MCF 10A (cell line): ENCODE results near the gene FGD4. TPM values are rescaled to one million over a fixed set of nuclear protein-coding genes. Genes with fewer than 3 reads are reported as not detected.

Source experiments
- BruUV-seq: library from RNA; stranded (reverse); fragments of 400-500 nt; replicated peaks from 2 replicates; lab custom pipeline; 2021; lab: Mats Ljungman, UMichigan
- CTCF ChIA-PET: fragments of 300-600 bp; sonication (Branson Sonifier 250); formaldehyde crosslinking; extraction: SDS; loops from one replicate; lab custom pipeline; 2021; ENCODE audit warnings: antibody characterized with exemption, inconsistent platforms; lab: Yijun Ruan, JAX
- POLR2A ChIA-PET: fragments of 300-600, 350-650 bp; sonication (Branson Sonifier 250); formaldehyde crosslinking; extraction: SDS; loops from one replicate; lab custom pipeline; 2020; ENCODE audit warnings: antibody characterized with exemption, inconsistent platforms; lab: Yijun Ruan, JAX
- DNase-seq: peaks from one replicate; pipeline ENCODE4 v3.0.0-alpha.2; 2018; ENCODE audit not compliant: unreplicated experiment
- H3K27ac Mint-ChIP-seq: one replicate; pipeline ENCODE4 v1.8.0; 2022; ENCODE audit warnings: mild to moderate bottlenecking, low read depth, mixed read lengths; ENCODE audit not compliant: unreplicated experiment
- H3K27me3 Mint-ChIP-seq: one replicate; pipeline ENCODE4 v1.8.0; 2022; ENCODE audit warnings: mixed read lengths; ENCODE audit not compliant: insufficient read depth, unreplicated experiment
- H3K36me3 Mint-ChIP-seq: one replicate; pipeline ENCODE4 v1.8.0; 2022; ENCODE audit warnings: mild to moderate bottlenecking, moderate library complexity, mixed read lengths; ENCODE audit not compliant: insufficient read depth, unreplicated experiment
- H3K4me1 Mint-ChIP-seq: one replicate; pipeline ENCODE4 v1.8.0; 2022; ENCODE audit warnings: mixed read lengths; ENCODE audit not compliant: insufficient read depth, unreplicated experiment
- H3K4me3 Mint-ChIP-seq: one replicate; pipeline ENCODE4 v1.8.0; 2022; ENCODE audit warnings: mild to moderate bottlenecking, moderate library complexity, mixed read lengths; ENCODE audit not compliant: unreplicated experiment
- H3K9me3 Mint-ChIP-seq: one replicate; pipeline ENCODE4 v1.8.0; 2022; ENCODE audit warnings: mixed read lengths; ENCODE audit not compliant: unreplicated experiment
- intact Hi-C: fragments of 100-400 bp; cut with micrococcal nuclease; formaldehyde crosslinking; loops from 2 replicates; pipeline ENCODE4 v1.14.1; 2022
- total RNA-seq: library from RNA; stranded (reverse); gene quantifications from 2 replicates; pipeline ENCODE4 v1.2.3, GENCODE V29; 2022
- TF ChIP-seq, protein P1 (sequence below): fragments of 200-600 bp; IDR thresholded peaks from one replicate; pipeline ENCODE4 v1.8.0; 2022; ENCODE audit warnings: antibody characterized with exemption, mild to moderate bottlenecking; ENCODE audit not compliant: unreplicated experiment

FGD4 gene
- total RNA-seq, 1 experiment from 2014 or later, result 34.7 TPM

DNA sequence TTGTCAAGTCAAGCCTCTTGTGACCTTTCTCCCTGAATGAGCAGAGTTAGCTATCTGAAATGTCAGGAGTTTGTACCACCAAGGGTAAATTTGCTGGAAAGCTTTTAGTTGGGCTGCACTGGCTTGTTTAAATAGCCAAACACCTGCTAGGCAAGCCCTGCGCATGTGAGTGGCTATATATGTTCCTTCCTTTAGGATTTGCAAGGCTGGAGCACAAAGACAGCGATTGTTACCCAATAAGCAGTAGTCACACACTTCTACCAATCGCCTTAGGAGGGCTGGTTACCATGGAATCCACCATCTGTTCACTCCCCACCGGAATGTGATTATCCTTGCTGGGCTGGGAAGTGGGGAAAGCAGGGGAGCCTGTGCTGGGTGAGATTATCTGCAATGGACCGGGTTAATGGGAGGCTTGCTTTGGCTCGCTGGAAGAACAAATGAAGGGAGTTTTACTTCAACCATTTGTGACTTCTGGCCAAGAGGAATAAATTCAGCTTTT is 102.5 kb downstream of the FGD4 start:
- BruUV-seq, result no TSS peak
- peak overlapping the region; percentile 77 for H3K27ac Mint-ChIP-seq
- intact Hi-C loops, result no loop called here
- H3K36me3 Mint-ChIP-seq, result peaks cover 9% of the 10 kb centered on the region
- peaks cover 32% of the 10 kb centered on the region for H3K4me1 Mint-ChIP-seq
- no peaks in the 10 kb centered on the region for H3K9me3 Mint-ChIP-seq
- ChIA-PET CTCF (interaction anchor here (0.6 to 1.2 kb wide), 3 partner anchors 43 to 1473 kb away, joined by 3 to 4 read pairs (median 3); no protein-coding TSS in a partner anchor), POLR2A (interaction anchor here (0.7 to 2.4 kb wide), 14 partner anchors 9 to 391 kb away, joined by 3 to 19 read pairs (median 4); no protein-coding TSS in a partner anchor)
- TF ChIP-seq, protein P1, sequence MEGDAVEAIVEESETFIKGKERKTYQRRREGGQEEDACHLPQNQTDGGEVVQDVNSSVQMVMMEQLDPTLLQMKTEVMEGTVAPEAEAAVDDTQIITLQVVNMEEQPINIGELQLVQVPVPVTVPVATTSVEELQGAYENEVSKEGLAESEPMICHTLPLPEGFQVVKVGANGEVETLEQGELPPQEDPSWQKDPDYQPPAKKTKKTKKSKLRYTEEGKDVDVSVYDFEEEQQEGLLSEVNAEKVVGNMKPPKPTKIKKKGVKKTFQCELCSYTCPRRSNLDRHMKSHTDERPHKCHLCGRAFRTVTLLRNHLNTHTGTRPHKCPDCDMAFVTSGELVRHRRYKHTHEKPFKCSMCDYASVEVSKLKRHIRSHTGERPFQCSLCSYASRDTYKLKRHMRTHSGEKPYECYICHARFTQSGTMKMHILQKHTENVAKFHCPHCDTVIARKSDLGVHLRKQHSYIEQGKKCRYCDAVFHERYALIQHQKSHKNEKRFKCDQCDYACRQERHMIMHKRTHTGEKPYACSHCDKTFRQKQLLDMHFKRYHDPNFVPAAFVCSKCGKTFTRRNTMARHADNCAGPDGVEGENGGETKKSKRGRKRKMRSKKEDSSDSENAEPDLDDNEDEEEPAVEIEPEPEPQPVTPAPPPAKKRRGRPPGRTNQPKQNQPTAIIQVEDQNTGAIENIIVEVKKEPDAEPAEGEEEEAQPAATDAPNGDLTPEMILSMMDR, result no peak
- H3K27me3 Mint-ChIP-seq, result no peaks in the 10 kb centered on the region
- peak; percentile 63 for DNase-seq
- H3K4me3 Mint-ChIP-seq, result peak overlapping the region; percentile 52

DNA sequence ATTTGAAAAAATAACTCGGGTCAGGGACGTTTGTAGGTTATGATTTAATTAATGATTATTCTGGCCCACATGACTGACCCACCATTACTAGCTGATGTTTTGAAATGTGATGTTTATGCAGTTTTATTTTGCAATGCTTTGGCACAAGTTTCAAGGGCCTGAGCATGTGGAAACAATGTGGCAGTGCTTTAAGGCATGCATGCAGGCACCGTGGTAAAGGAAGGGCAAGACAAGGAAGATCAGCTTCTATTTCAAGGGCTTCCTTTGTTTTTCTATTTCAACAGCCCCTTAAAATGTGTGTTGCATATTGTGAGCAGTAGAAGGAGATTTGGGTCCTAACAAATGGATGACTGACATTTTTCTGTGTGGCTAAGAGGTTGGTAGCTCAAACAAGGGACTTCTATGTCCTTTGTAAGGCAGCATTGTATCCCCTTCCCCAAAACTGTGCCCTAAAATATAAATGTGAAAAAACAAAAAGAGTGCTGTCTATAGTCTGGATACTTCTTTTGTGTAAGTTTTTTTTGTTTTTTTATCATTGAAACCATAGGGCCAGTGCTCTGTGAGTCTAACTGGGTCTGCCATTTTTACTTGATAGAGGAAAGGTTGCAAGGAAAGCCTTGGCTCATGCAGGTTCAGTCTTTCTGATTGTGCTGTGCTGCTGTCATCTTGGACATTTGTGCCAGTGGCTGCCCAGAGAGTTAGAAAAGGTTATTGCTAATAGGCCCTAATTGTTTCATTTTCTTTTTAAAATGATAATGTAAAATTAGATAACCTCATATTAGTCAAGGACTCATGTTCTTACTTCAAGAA is 103.5 kb downstream of the FGD4 start:
- Mint-ChIP-seq H3K27ac (peak overlapping the region; percentile 77), H3K9me3 (no peaks in the 10 kb centered on the region), H3K4me1 (peaks cover 34% of the 10 kb centered on the region), H3K4me3 (peak overlapping the region; percentile 47), H3K27me3 (no peaks in the 10 kb centered on the region), H3K36me3 (peaks cover 14% of the 10 kb centered on the region)
- peak; percentile 92 for DNase-seq
- POLR2A ChIA-PET, result interaction anchor here (0.6 to 2.4 kb wide), 17 partner anchors 9 to 390 kb away, joined by 3 to 19 read pairs (median 4); no protein-coding TSS in a partner anchor
- no TSS peak for BruUV-seq
- intact Hi-C loops, result no loop called here
- TF ChIP-seq, protein P1, result no peak
- CTCF ChIA-PET, result interaction anchor here (0.6 to 1.2 kb wide), 2 partner anchors 42 to 1472 kb away, joined by 3 to 4 read pairs; no protein-coding TSS in a partner anchor

DNA sequence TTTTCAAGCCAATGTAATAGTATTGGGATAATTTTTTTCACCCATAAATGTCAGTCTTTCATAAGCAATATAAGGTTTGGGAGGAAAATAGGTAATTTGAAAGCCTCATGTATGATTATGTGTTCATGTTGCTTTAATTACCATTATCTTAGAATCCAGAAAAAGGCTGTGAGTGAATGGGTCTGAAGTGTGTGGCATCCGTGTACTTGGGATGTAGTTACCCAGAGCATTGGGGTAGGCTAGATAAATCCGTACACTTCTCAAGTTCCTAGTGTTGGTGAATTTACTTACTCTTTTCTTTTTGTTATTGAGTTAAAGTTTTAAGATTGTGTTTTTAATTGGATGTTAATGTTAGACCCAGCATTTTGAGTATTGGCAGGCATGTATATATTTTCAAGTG is 104.4 kb downstream of the FGD4 start:
- peaks cover 32% of the 10 kb centered on the region for H3K4me1 Mint-ChIP-seq
- no TSS peak for BruUV-seq
- no peak overlapping the region for H3K27ac Mint-ChIP-seq
- no peaks in the 10 kb centered on the region for H3K27me3 Mint-ChIP-seq
- no peaks in the 10 kb centered on the region for H3K9me3 Mint-ChIP-seq
- no peak for DNase-seq
- CTCF ChIA-PET, result no interaction called here
- POLR2A ChIA-PET, result interaction anchor here (0.9 to 2.4 kb wide), 4 partner anchors 10 to 30 kb away, joined by 4 to 19 read pairs (median 6); no protein-coding TSS in a partner anchor
- TF ChIP-seq, protein P1, result no peak
- H3K36me3 Mint-ChIP-seq, result peaks cover 14% of the 10 kb centered on the region
- H3K4me3 Mint-ChIP-seq, result no peak overlapping the region
- intact Hi-C loops, result no loop called here

DNA sequence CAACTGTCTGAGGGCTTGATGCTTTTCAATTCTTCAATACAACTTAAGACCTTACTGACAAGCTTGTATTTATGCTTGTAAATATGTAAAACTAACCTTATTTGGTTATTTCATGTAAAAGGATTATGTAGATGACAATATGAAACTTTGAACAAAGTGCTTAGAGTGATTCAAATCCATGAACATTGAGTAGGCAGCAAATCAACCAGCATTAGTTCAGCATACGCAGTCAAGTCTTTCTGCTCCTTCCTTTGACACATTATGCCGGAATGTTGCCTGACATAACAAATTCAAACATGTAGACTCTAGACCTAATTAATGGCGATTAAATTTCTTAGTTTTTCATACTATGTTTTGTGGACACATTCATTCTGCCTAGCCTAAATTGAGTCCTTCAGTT is 105.2 kb downstream of the FGD4 start:
- BruUV-seq, result no TSS peak
- H3K9me3 Mint-ChIP-seq, result no peaks in the 10 kb centered on the region
- intact Hi-C loops, result no loop called here
- peaks cover 14% of the 10 kb centered on the region for H3K36me3 Mint-ChIP-seq
- POLR2A ChIA-PET, result interaction anchor here (0.6 to 1.2 kb wide), 2 partner anchors 10 to 17 kb away, joined by 3 to 5 read pairs; no protein-coding TSS in a partner anchor
- TF ChIP-seq, protein P1, result no peak
- H3K4me3 Mint-ChIP-seq, result no peak overlapping the region
- CTCF ChIA-PET, result interaction anchor here (1.0 kb wide), 1 partner anchor 15 kb away, joined by 5 read pairs; no protein-coding TSS in a partner anchor
- peaks cover 24% of the 10 kb centered on the region for H3K4me1 Mint-ChIP-seq
- no peaks in the 10 kb centered on the region for H3K27me3 Mint-ChIP-seq
- H3K27ac Mint-ChIP-seq, result no peak overlapping the region
- DNase-seq, result no peak
